ENCODE results near the gene B4GALT2. TPM values are rescaled to one million over a fixed set of nuclear protein-coding genes. Genes with fewer than 3 reads are reported as not detected.

B4GALT2 gene
- total and polyA plus RNA-seq, 9 of the 15 experiments (the other 6 are each of a cell fraction or from before 2014, with no cell fraction given) = 1.3 to 86.8 (median 43.8) TPM

- TF ChIP-seq ETS1 (conservative IDR thresholded peaks at IDR 0.05; ENCODE audit: control insufficient read depth, low read depth, low read length) = peak; percentile 77; the same call in 1 of the 2 replicates
- TF ChIP-seq BHLHE40 (IDR thresholded peaks at IDR 0.05; ENCODE audit: low read length) = peak; percentile 97
- TF ChIP-seq ZFP36 (IDR thresholded peaks at IDR 0.05; ENCODE audit: low read depth, low read length, partially characterized antibody) = no peak
- no peak for TF ChIP-seq HNRNPK (IDR thresholded peaks at IDR 0.05; ENCODE audit: low read depth, low read length, poor library complexity, severe bottlenecking)
- TF ChIP-seq SETDB1 (IDR thresholded peaks at IDR 0.05; ENCODE audit: low read length) = no peak
- TF ChIP-seq ZNF668 (CRISPR knock-in tag; IDR thresholded peaks at IDR 0.05) = no peak
- peak; percentile 64 for TF ChIP-seq TFAP4 (CRISPR knock-in tag; IDR thresholded peaks at IDR 0.05; ENCODE audit: borderline replicate concordance)
- no peak for TF ChIP-seq ZNF174 (CRISPR knock-in tag; IDR thresholded peaks at IDR 0.05)
- TF ChIP-seq AFF4 (CRISPR knock-in tag; IDR thresholded peaks at IDR 0.05) = no peak
- peak; percentile 9; the same call in 1 of the 2 replicates for TF ChIP-seq DIDO1 (tag; IDR thresholded peaks at IDR 0.05; ENCODE audit: low read depth)
- TF ChIP-seq MTA2 (IDR thresholded peaks at IDR 0.05; ENCODE audit: low read depth) = no peak
- peak; percentile 90 for TF ChIP-seq MXI1 (IDR thresholded peaks at IDR 0.05; ENCODE audit: low read depth, low read length)
- no peak for TF ChIP-seq DPF2 (IDR thresholded peaks at IDR 0.05)
- no peak for TF ChIP-seq JUN (IDR thresholded peaks at IDR 0.05; ENCODE audit: borderline replicate concordance, low read depth, low read length)
- TF ChIP-seq JUN (CRISPR knock-in tag; IDR thresholded peaks at IDR 0.05; ENCODE audit: borderline replicate concordance) = no peak; the same call in 1 of the 2 replicates
- peak; percentile 44 to 58; a peak in 2 of 4 replicates for TF ChIP-seq TEAD1 (CRISPR knock-in tag; IDR thresholded peaks at IDR 0.05)
- TF ChIP-seq ZBTB7A (IDR thresholded peaks at IDR 0.05; ENCODE audit: borderline replicate concordance, control insufficient read depth, low read depth, low read length) = peak; percentile 54; the same call in 1 of the 2 replicates
- no peak for TF ChIP-seq MIER1 (IDR thresholded peaks at IDR 0.05; ENCODE audit: low read depth)
- no peak for TF ChIP-seq HDAC3 (IDR thresholded peaks at IDR 0.05; ENCODE audit: borderline replicate concordance, partially characterized antibody)
- peak; percentile 39; the same call in 1 of the 2 replicates for TF ChIP-seq NR2C1 (IDR thresholded peaks at IDR 0.05)
- TF ChIP-seq NR2C1 (tag; IDR thresholded peaks at IDR 0.05) = peak; percentile 10; the same call in 1 of the 2 replicates
- no peak for TF ChIP-seq PTRF (tag; IDR thresholded peaks at IDR 0.05)
These were observed 12.6 kb downstream of the B4GALT2 start, which contains the start of gene CCDC24 (continued) for GRCh38 chr1:43991476-43992231.

All from K562 (cell line).